Loucy (cell line): ENCODE measurements around the gene FAM222B.
"Not testable (repeated sequence)": the region's sequence is repeated elsewhere in the genome, so short reads cannot be mapped to it uniquely, and the experiment has no call there.

Experiments
- H2AFZ ChIP-seq: fragments of 200-600 bp; sonication (generic); 2 replicates; pipeline ENCODE4 v1.6.0; 2016; ENCODE audit warnings: antibody characterized with exemption, mild to moderate bottlenecking, low read length, moderate library complexity
- H3F3A ChIP-seq: fragments of 200-600 bp; 2 replicates; pipeline ENCODE4 v1.6.0; 2016; ENCODE audit warnings: antibody characterized with exemption, low read depth, mild to moderate bottlenecking
- H3K27me3 ChIP-seq: fragments of 200-600 bp; sonication (generic); 2 replicates; pipeline ENCODE4 v1.6.1; 2014; ENCODE audit warnings: low read length, mild to moderate bottlenecking; ENCODE audit not compliant: insufficient read depth, poor library complexity, severe bottlenecking
- H3K36me3 ChIP-seq: fragments of 200-600 bp; sonication (generic); 2 replicates; pipeline ENCODE4 v1.6.1; 2016; ENCODE audit warnings: low read length; ENCODE audit not compliant: insufficient read depth
- H3K4me1 ChIP-seq: fragments of 200-600 bp; sonication (generic); 2 replicates; pipeline ENCODE4 v1.5.1; 2014; ENCODE audit warnings: low read length, mild to moderate bottlenecking; ENCODE audit not compliant: insufficient read depth, poor library complexity, severe bottlenecking
- H3K4me2 ChIP-seq: fragments of 200-600 bp; sonication (generic); 2 replicates; pipeline ENCODE4 v1.6.0; 2014; ENCODE audit warnings: antibody characterized with exemption, low read length, low read depth, mild to moderate bottlenecking; ENCODE audit not compliant: poor library complexity, severe bottlenecking
- H3K4me3 ChIP-seq: fragments of 200-600 bp; sonication (generic); 2 replicates; pipeline ENCODE4 v1.5.1; 2014; ENCODE audit warnings: low read length, mild to moderate bottlenecking, mixed read lengths; ENCODE audit not compliant: poor library complexity, severe bottlenecking
- H3K79me2 ChIP-seq: fragments of 200-600 bp; sonication (generic); 2 replicates; pipeline ENCODE4 v1.6.1; 2014; ENCODE audit warnings: low read length; ENCODE audit not compliant: insufficient read depth
- H3K9ac ChIP-seq: fragments of 200-600 bp; sonication (generic); 2 replicates; pipeline ENCODE4 v1.6.0; 2014; ENCODE audit warnings: mild to moderate bottlenecking, low read depth, low read length, moderate library complexity; ENCODE audit not compliant: poor library complexity, severe bottlenecking
- H3K9me2 ChIP-seq: fragments of 200-600 bp; sonication (generic); replicated peaks from 2 replicates; pipeline ENCODE4 v1.6.1; 2016; ENCODE audit warnings: low read depth, low read length, mixed read lengths
- H3K9me3 ChIP-seq: fragments of 200-600 bp; sonication (generic); 2 replicates; pipeline ENCODE4 v1.6.1; 2014; ENCODE audit warnings: mild to moderate bottlenecking, antibody characterized with exemption, low read length, low read depth; ENCODE audit not compliant: insufficient read depth
- H4K20me1 ChIP-seq: fragments of 200-600 bp; sonication (generic); 2 replicates; pipeline ENCODE4 v1.6.0; 2014; ENCODE audit warnings: antibody characterized with exemption, low read length, mild to moderate bottlenecking; ENCODE audit not compliant: insufficient read depth, poor library complexity, severe bottlenecking
- CTCF ChIP-seq: fragments of 200-600 bp; sonication (generic); conservative IDR thresholded peaks from 2 replicates; pipeline ENCODE4 v1.5.1; 2014; ENCODE audit warnings: mild to moderate bottlenecking, antibody characterized with exemption, low read length
- EZH2phosphoT487 ChIP-seq: fragments of 200-600 bp; IDR thresholded peaks from 2 replicates; pipeline ENCODE4 v1.6.1; 2018; ENCODE audit warnings: antibody characterized with exemption, mild to moderate bottlenecking, moderate library complexity, borderline replicate concordance

Gene FAM222B

GRCh38 chr17:28724500-28725165, 118.0 kb downstream of the FAM222B start:
- H4K20me1 ChIP-seq = peaks cover 48% of the 10 kb centered on the region
- peaks cover 39% of the 10 kb centered on the region for H3K79me2 ChIP-seq
- H3K9ac ChIP-seq = no peak overlapping the region
- H3F3A ChIP-seq = peaks cover 25% of the 10 kb centered on the region
- no peak overlapping the region for H3K4me3 ChIP-seq
- H3K27me3 ChIP-seq = peaks cover 6% of the 10 kb centered on the region
- H3K9me2 ChIP-seq = no peaks in the 10 kb centered on the region
- peaks cover 47% of the 10 kb centered on the region; the same call in 1 of the 2 replicates for H3K36me3 ChIP-seq
- TF ChIP-seq EZH2phosphoT487 (no peak), CTCF (no peak)
- no peak overlapping the region for H2AFZ ChIP-seq
- H3K4me2 ChIP-seq = no peak overlapping the region
- H3K9me3 ChIP-seq = no peaks in the 10 kb centered on the region
- peaks cover 33% of the 10 kb centered on the region for H3K4me1 ChIP-seq

DNA sequence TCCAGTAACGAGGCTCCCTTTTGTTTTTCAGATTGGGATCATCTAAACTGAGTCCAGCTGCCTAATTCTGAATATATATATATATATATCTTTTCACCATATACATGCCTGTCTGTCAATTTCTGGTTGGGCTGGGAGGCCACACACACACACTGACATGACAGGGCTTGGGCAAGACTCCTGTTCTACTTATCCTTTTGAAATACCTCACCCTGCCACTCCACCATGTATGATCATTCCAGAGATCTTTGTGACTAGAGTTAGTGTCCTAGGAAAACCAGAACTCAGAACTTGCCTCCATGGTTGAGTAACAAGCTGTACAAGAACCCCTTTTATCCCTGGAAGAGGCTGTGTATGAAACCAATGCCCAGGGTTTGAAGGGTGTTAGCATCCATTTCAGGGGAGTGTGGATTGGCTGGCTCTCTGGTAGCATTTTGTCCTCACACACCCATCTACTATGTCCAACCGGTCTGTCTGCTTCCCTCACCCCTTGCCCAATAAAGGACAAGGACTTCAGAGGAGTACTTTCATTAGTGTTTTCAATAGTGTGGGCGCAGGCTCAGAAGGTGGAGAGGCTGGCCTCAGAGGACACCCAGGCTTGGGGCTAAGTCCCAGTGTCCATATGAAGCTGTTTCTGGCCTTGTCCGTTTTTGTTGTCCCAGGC, 118.6 kb downstream of the FAM222B start:
- Histone ChIP-seq H3K36me3 (peaks cover 47% of the 10 kb centered on the region; the same call in 1 of the 2 replicates), H3K79me2 (peaks cover 39% of the 10 kb centered on the region), H4K20me1 (peaks cover 48% of the 10 kb centered on the region), H3K4me1 (peaks cover 30% of the 10 kb centered on the region), H3F3A (peaks cover 25% of the 10 kb centered on the region)
- not testable (repeated sequence) for H3K4me2 ChIP-seq, H3K9me3 ChIP-seq, H3K27me3 ChIP-seq, H3K9me2 ChIP-seq, H3K9ac ChIP-seq, H2AFZ ChIP-seq, H3K4me3 ChIP-seq

GRCh38 chr17:28723159-28723835, 119.3 kb downstream of the FAM222B start:
- Histone ChIP-seq H3K9me3 (no peaks in the 10 kb centered on the region), H3K27me3 (peaks cover 6% of the 10 kb centered on the region), H3K4me1 (peaks cover 27% of the 10 kb centered on the region), H3F3A (peaks cover 25% of the 10 kb centered on the region), H3K4me3 (peak overlapping the region; percentile 98), H3K9ac (peak overlapping the region; percentile 99), H3K79me2 (peaks cover 39% of the 10 kb centered on the region), H4K20me1 (peaks cover 48% of the 10 kb centered on the region), H3K4me2 (peak overlapping the region; percentile 99), H3K36me3 (peaks cover 47% of the 10 kb centered on the region; the same call in 1 of the 2 replicates), H2AFZ (no peak overlapping the region), H3K9me2 (no peaks in the 10 kb centered on the region)
- TF ChIP-seq EZH2phosphoT487 (no peak), CTCF (no peak)
